ENCODE data around the gene VCAM1.
"Not testable (repeated sequence)": the region's sequence is repeated elsewhere in the genome, so short reads cannot be mapped to it uniquely, and the experiment has no call there.

Gene VCAM1

DNA sequence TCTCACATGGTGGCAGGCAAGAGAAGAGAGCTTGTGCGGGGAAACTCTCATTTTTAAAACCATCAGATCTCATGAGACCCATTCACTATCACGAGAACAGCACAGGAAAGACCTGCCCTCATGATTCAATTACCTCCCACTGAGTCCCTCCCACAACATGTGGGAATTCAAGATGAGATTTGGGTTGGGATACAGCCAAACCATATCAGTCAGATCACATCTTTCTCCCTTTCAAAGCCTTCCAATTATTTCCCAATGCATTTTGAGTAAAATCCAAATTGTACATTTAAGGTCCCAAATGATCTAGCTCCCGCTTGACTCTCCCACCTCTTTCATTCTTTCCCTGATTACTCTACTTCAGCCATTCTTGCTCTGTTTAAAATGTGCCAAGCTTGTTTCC, 62.2 kb downstream of the VCAM1 start:
- not testable (repeated sequence) for DNase-seq

DNA sequence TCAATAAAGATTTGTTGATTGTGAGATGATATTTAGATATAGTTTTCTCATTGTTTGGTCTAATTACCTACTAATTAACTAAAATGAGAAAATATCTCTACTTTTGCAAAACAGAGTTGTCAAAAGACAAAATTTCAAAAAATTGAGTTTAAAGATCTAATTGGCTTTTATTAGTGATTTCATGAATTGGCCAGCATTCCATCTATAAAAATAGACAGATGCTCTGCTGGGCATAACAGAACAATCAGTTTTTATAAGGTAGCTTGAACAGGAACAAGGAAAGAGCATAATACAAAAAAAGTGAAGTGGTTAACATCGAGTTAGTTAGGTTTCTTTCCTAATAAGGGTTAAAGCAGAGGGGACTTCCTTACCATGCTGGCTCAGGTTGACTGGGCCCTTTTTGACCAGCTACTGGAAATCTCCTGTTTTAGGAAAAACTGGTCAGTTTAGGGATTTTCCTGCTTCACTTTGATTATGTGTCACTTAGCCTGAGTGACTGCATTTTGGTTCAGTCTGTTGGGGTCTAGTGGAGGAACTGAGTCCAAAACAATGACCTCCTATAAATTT, 63.0 kb downstream of the VCAM1 start:
- DNase-seq, result no peak

DNA sequence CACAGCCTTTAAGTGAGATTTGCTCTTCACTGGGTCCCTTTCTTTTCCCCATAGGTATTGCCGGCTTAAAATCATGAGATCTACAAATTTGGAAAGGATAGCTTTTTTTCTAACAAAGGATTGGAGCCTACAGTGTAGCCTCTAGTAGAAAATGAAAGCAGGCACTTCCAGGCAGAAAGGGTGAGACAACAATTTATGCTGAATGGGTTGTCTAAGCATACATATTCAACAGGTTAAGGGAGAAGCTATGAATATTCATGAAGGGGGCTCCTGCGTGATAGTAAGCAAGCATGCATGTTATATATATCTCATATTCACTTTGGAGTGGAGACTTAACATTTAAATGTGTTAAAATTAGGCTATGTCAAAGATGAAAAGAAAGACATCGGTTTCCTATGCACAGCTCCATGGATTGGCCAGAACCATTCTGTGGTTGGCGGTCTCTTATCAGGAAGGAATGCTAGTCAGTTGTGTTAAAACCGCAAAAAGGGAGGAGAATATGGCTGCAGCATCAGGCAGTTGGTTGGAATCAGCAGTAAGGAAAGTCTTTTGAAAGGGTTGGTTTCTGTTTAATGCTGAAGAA, 66.0 kb downstream of the VCAM1 start:
- no peak for DNase-seq

DNA sequence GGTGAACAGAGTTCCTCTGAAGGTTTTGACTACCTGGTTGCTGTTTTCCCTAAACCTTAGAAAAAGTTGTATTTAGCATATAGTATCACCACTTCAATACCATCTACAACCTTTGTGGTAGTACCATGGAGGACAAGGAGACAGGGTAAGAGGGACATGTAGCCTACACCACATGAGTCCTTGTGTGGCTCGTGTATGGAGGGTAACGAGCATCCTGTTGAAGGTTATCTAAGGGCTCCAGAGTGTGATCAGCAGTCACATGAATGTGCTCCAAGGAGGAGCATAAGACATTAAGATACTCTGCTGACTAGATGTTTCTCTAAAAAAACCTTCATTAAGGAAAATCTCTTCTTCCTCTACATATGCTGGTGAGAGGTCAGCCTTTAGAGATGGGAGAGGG, 67.3 kb downstream of the VCAM1 start:
- DNase-seq, result no peak

Measured in NCI-H748 treated with DMSO at 0.1 percent for 48 hours (cell line).